H1 (cell line): ENCODE results near the gene TRIOBP. TPM values are rescaled to one million over a fixed set of nuclear protein-coding genes. Genes with fewer than 3 reads are reported as not detected.

ENCODE experiments used
- CTCF ChIA-PET: fragments of 300-600 bp; sonication (Branson Sonifier 250); formaldehyde crosslinking; loops from one replicate; lab custom pipeline; 2021; ENCODE audit not compliant: partially characterized antibody; lab: Charles Lee
- POLR2A ChIA-PET: fragments of 300-600 bp; sonication (Branson Sonifier 250); formaldehyde crosslinking; loops from one replicate; lab custom pipeline; 2021; ENCODE audit warnings: inconsistent platforms; ENCODE audit not compliant: partially characterized antibody; lab: Charles Lee
- DNase-seq, 2 experiments: peaks; one replicate each; pipeline versions ENCODE4 v3.0.0 to v3.0.0-alpha.2; 2010 to 2022; ENCODE audit warnings: low spot score in 2 of 2, low read depth in 1 of 2, mixed read lengths in 1 of 2
- FAIRE-seq: peaks from 2 replicates; lab custom pipeline; 2011; peaks lifted over from hg19 to GRCh38; lab: Jason Lieb, UNC
- H2AFZ ChIP-seq: 2 replicates; pipeline ENCODE4 v1.8.1; 2012; ENCODE audit warnings: low read length, inconsistent platforms
- H2AK5ac ChIP-seq: 2 replicates; pipeline ENCODE4 v1.6.1; 2013; ENCODE audit warnings: low read depth, low read length
- H2BK120ac ChIP-seq: replicated peaks from 2 replicates; pipeline ENCODE3; 2013; ENCODE audit warnings: low read depth, low read length, inconsistent platforms
- H2BK12ac ChIP-seq: 2 replicates; pipeline ENCODE4 v1.6.1; 2013; ENCODE audit warnings: low read depth, low read length
- H2BK15ac ChIP-seq: 2 replicates; pipeline ENCODE4 v1.6.1; 2013; ENCODE audit warnings: low read length
- H2BK20ac ChIP-seq: 2 replicates; pipeline ENCODE4 v1.6.1; 2013; ENCODE audit warnings: low read length
- H2BK5ac ChIP-seq: 2 replicates; pipeline ENCODE4 v1.6.1; 2013; ENCODE audit warnings: low read depth, low read length
- H3K14ac ChIP-seq: 2 replicates; pipeline ENCODE4 v1.6.1; 2013; ENCODE audit warnings: inconsistent platforms; ENCODE audit not compliant: insufficient read length
- H3K18ac ChIP-seq: 2 replicates; pipeline ENCODE4 v1.6.1; 2013; ENCODE audit warnings: low read length; ENCODE audit errors: extremely low read depth
- H3K23ac ChIP-seq: 2 replicates; pipeline ENCODE4 v1.6.1; 2013; ENCODE audit warnings: inconsistent platforms; ENCODE audit not compliant: insufficient read length
- H3K23me2 ChIP-seq: 2 replicates; pipeline ENCODE4 v1.6.1; 2013; ENCODE audit warnings: low read depth, low read length
- H3K27ac ChIP-seq: 2 replicates; pipeline ENCODE4 v1.6.1; 2011; ENCODE audit warnings: low read depth, low read length, inconsistent platforms
- H3K27me3 ChIP-seq, 4 experiments: replicated peaks in 1 of 4; 1 replicate in 1 of 4; 2 replicates in 3 of 4; pipeline versions ENCODE4 v1.6.1 to v1.8.1; 2011 to 2013; ENCODE audit warnings: low read length in 3 of 4, mild to moderate bottlenecking in 3 of 4, inconsistent platforms in 2 of 4, mixed read lengths in 2 of 4, moderate library complexity in 1 of 4; ENCODE audit not compliant: control insufficient read depth in 3 of 4, insufficient read depth in 3 of 4; ENCODE audit errors: extremely low read depth in 1 of 4
- H3K36me3 ChIP-seq, 4 experiments: 2 replicates each; pipeline versions ENCODE4 v1.6.1 to v1.8.1; 2011 to 2013; ENCODE audit warnings: mild to moderate bottlenecking in 4 of 4, low read length in 3 of 4, moderate library complexity in 2 of 4, control low read depth in 1 of 4, inconsistent platforms in 1 of 4; ENCODE audit not compliant: insufficient read depth in 4 of 4, control insufficient read depth in 2 of 4
- H3K4ac ChIP-seq: replicated peaks from 2 replicates; pipeline ENCODE3; 2013; ENCODE audit warnings: low read length, low read depth, mixed read lengths, inconsistent platforms; ENCODE audit not compliant: insufficient read length
- H3K4me1 ChIP-seq, 4 experiments: replicated peaks in 1 of 4; 1 replicate in 1 of 4; 2 replicates in 3 of 4; pipeline versions ENCODE4 v1.6.1 to v1.8.1; 2011 to 2013; ENCODE audit warnings: low read length in 3 of 4, inconsistent platforms in 2 of 4, mixed read lengths in 1 of 4; ENCODE audit not compliant: insufficient read depth in 4 of 4, control insufficient read depth in 3 of 4
- H3K4me2 ChIP-seq, 2 experiments: 2 replicates each; pipeline versions ENCODE4 v1.6.1 to v1.8.1; 2011 to 2013; ENCODE audit warnings: low read depth in 2 of 2, low read length in 2 of 2, control low read depth in 1 of 2, inconsistent platforms in 1 of 2, mild to moderate bottlenecking in 1 of 2; ENCODE audit not compliant: insufficient read depth in 1 of 2
- H3K4me3 ChIP-seq, 4 experiments: fragments of 200-600, 300-600 bp in 1 of 4; sonication (generic), shearing (Covaris generic), sonication (Bioruptor Twin) in 1 of 4; 2 replicates each; pipeline versions ENCODE4 v1.5.1 to v1.8.1; 2011 to 2016; ENCODE audit warnings: low read length in 4 of 4, low read depth in 3 of 4, control low read depth in 2 of 4, inconsistent platforms in 2 of 4, mild to moderate bottlenecking in 2 of 4, mixed read lengths in 1 of 4, moderate library complexity in 1 of 4; ENCODE audit not compliant: insufficient read depth in 2 of 4; ENCODE audit errors: extremely low read depth in 1 of 4
- H3K56ac ChIP-seq: replicated peaks from 2 replicates; pipeline ENCODE3; 2013; ENCODE audit warnings: low read depth, mild to moderate bottlenecking, mixed read lengths, low read length, inconsistent platforms; ENCODE audit not compliant: insufficient read length
- H3K79me1 ChIP-seq: 2 replicates; pipeline ENCODE4 v1.6.1; 2013; ENCODE audit warnings: low read depth, low read length, control low read depth
- H3K79me2 ChIP-seq, 2 experiments: 2 replicates each; pipeline versions ENCODE4 v1.6.1 to v1.8.1; 2012 to 2013; ENCODE audit warnings: low read length in 2 of 2, mild to moderate bottlenecking in 2 of 2, inconsistent platforms in 1 of 2; ENCODE audit not compliant: insufficient read depth in 2 of 2, control insufficient read depth in 1 of 2
- H3K9ac ChIP-seq, 4 experiments: replicated peaks in 1 of 4; 1 replicate in 1 of 4; 2 replicates in 3 of 4; pipeline versions ENCODE4 v1.6.1 to v1.8.1; 2011 to 2013; ENCODE audit warnings: low read depth in 3 of 4, low read length in 3 of 4, control low read depth in 2 of 4, mild to moderate bottlenecking in 2 of 4, moderate library complexity in 2 of 4, inconsistent platforms in 1 of 4; ENCODE audit errors: extremely low read depth in 1 of 4
- H3K9me3 ChIP-seq, 2 experiments: 2 replicates each; pipeline versions ENCODE4 v1.6.1 to v1.8.1; 2012 to 2013; ENCODE audit warnings: mild to moderate bottlenecking in 2 of 2, moderate library complexity in 2 of 2, control low read depth in 1 of 2, inconsistent platforms in 1 of 2, low read depth in 1 of 2, low read length in 1 of 2, mixed read lengths in 1 of 2; ENCODE audit not compliant: insufficient read depth in 2 of 2
- H4K20me1 ChIP-seq, 2 experiments: replicated peaks in 1 of 2; 2 replicates each; pipeline versions ENCODE3 to v1.8.1; 2011 to 2013; ENCODE audit warnings: inconsistent platforms in 2 of 2, low read length in 2 of 2, mild to moderate bottlenecking in 1 of 2; ENCODE audit not compliant: insufficient read depth in 2 of 2, control insufficient read depth in 1 of 2
- H4K5ac ChIP-seq: 2 replicates; pipeline ENCODE4 v1.6.1; 2013; ENCODE audit warnings: low read length, low read depth, mixed read lengths, inconsistent platforms; ENCODE audit not compliant: insufficient read length
- H4K8ac ChIP-seq: 2 replicates; pipeline ENCODE4 v1.8.0; 2013; ENCODE audit warnings: mild to moderate bottlenecking, moderate library complexity, low read length, inconsistent platforms; ENCODE audit not compliant: insufficient read depth; ENCODE audit errors: extremely low read depth
- H4K91ac ChIP-seq: replicated peaks from 2 replicates; pipeline ENCODE3; 2013; ENCODE audit warnings: low read length, mixed read lengths, inconsistent platforms; ENCODE audit not compliant: insufficient read length
- ASH2L ChIP-seq: fragments of 200-600, 300-600 bp; sonication (generic); IDR thresholded peaks from one replicate; pipeline ENCODE4 v1.7.1; 2017; ENCODE audit warnings: low read length
- GABPA ChIP-seq: IDR thresholded peaks from 2 replicates; pipeline ENCODE4 v1.6.1; 2011; ENCODE audit warnings: mild to moderate bottlenecking, low read length, moderate library complexity, borderline replicate concordance; ENCODE audit not compliant: insufficient read depth
- PHF8 ChIP-seq: fragments of 200-600 bp; sonication (generic); conservative IDR thresholded peaks from 2 replicates; pipeline ENCODE4 v1.7.1; 2012; ENCODE audit warnings: low read depth, mild to moderate bottlenecking, inconsistent platforms, low read length, moderate library complexity
- RFX5 ChIP-seq: IDR thresholded peaks from 2 replicates; pipeline ENCODE4 v1.6.1; 2011; ENCODE audit warnings: low read depth, low read length, improper control_type of control experiment, borderline replicate concordance
- SRF ChIP-seq: IDR thresholded peaks from 2 replicates; pipeline ENCODE4 v1.6.1; 2011; ENCODE audit warnings: mild to moderate bottlenecking, low read depth, low read length, moderate library complexity
- WGBS, 2 experiments: shearing (Covaris generic) in 1 of 2; methylation state at CpG; one replicate each; pipeline versions ENCODE4 v1.1.6 to v1.1.7; 2013 to 2015; ENCODE audit warnings: low lambda C conversion rate in 2 of 2, mixed read lengths in 2 of 2, inconsistent platforms in 1 of 2, low coverage in 1 of 2, missing lambda C conversion rate in 1 of 2; ENCODE audit not compliant: insufficient replicate concordance in 2 of 2, insufficient coverage in 1 of 2, insufficient read length in 1 of 2; ENCODE audit errors: extremely low coverage in 1 of 2, missing lambda C conversion rate in 1 of 2; 5-methylcytosine and 5-hydroxymethylcytosine counted together
- polyA plus RNA-seq, 7 experiments: library from polyadenylated mRNA; depleted of rRNA in 3 of 7; stranded (reverse) in 5 of 7; unstranded in 2 of 7; fragments of >200 nt in 5 of 7; fragments of 200-250 nt in 2 of 7; gene quantifications; 1 replicate in 5 of 7; 2 replicates in 1 of 7; 4 replicates in 1 of 7; pipeline versions ENCODE4 v1.2.1 to v1.2.3, GENCODE V29; 2011 to 2013; ENCODE audit warnings: missing spikeins in 2 of 7, mixed read lengths in 2 of 7
- total RNA-seq: library from RNA; stranded (reverse); fragmentation: NEBNext Ultra II Directional; extraction: Animal tissue kit (Norgen Biotek cat#: 25700); gene quantifications from 2 replicates; pipeline ENCODE4 v1.2.1, GENCODE V29; 2021
- TF ChIP-seq, protein P1 (sequence below): IDR thresholded peaks from 2 replicates; pipeline ENCODE4 v1.6.1; 2011; ENCODE audit warnings: low read length, improper control_type of control experiment

TRIOBP gene
- total and polyA plus RNA-seq, 2 of the 8 experiments (the other 6 are each of a cell fraction or from before 2014, with no cell fraction given), result 18.2 to 27.3 TPM

DNA sequence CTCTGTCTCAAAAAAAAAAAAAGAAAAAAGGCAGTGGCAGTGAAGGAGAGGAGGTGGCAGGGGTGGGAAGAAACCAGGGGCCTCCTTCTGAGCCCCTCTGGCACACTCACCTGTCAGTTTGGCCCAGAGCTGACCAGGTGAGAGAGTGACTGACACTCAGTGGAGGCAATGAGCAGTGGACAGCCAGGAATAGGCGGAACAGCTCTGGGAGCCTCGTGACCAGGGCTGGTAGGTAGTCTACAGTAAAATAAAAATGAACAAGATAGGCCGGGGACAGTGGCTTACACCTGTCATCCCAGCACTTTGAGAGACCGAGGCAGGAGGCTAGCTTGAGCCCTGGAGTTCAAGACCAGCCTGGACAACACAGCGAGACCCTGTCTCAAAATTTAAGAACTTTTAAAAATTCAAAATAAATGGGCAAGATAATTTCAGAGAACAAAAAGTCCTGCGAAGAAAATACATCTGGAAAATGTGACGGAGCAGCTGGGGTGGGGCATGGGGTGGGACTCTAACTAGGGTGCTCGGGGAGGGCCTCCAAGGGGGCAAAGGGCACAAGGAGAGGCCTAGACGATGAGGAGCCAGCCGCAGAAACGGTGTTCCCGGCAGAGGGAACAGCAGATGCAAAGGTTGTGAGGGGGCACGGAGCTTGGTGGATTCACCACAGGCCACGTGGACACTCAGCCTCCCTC is 42.1 kb upstream of the TRIOBP start:
- no peak overlapping the region for H4K5ac ChIP-seq
- 95% methylated on average over 9 of the region's 14 CpGs; no CpG with 5 or more reads in 1 of the 2 experiments for WGBS, 2 experiments
- H3K18ac ChIP-seq, result no peak overlapping the region

More for the DNA sequence above, 42.1 kb upstream of the TRIOBP start:
- H3K23me2 ChIP-seq, result peaks cover 11% of the 10 kb centered on the region
- no peak overlapping the region for H3K14ac ChIP-seq
- H3K56ac ChIP-seq, result no peak overlapping the region
- no peak overlapping the region for H4K8ac ChIP-seq
- H3K4ac ChIP-seq, result no peak overlapping the region
- peaks cover 0 to 12% (median 5%) of the 10 kb centered on the region in 4 experiments; a peak in 5 of 7 replicates for H3K4me1 ChIP-seq
- no peaks in the 10 kb centered on the region for H3K9me3 ChIP-seq
- H3K23ac ChIP-seq, result no peak overlapping the region
- H2BK20ac ChIP-seq, result no peak overlapping the region
- H3K9ac ChIP-seq, result no peak overlapping the region
- no peak overlapping the region for H2BK12ac ChIP-seq
- H3K79me1 ChIP-seq, result peaks cover 5% of the 10 kb centered on the region
- ChIA-PET POLR2A (interaction anchor here (1.8 to 2.0 kb wide), 3 partner anchors 9 to 45 kb away, joined by 4 to 9 read pairs (median 8); no protein-coding TSS in a partner anchor), CTCF (interaction anchor here (0.7 to 5.1 kb wide), 3 partner anchors 10 to 880 kb away, joined by 3 to 40 read pairs (median 3); no protein-coding TSS in a partner anchor)
- no peak overlapping the region for H2BK5ac ChIP-seq
- no peak overlapping the region for H3K4me2 ChIP-seq
- H2BK120ac ChIP-seq, result no peak overlapping the region
- H2BK15ac ChIP-seq, result no peak overlapping the region
- DNase-seq (no peak), FAIRE-seq (no peak)
- peaks cover 3 to 4% of the 10 kb centered on the region in 2 experiments for H4K20me1 ChIP-seq
- H3K27ac ChIP-seq, result no peak overlapping the region
- no peak overlapping the region for H2AFZ ChIP-seq
- H2AK5ac ChIP-seq, result no peak overlapping the region
- peaks cover 5 to 7% of the 10 kb centered on the region in 2 experiments; a peak in 3 of 4 replicates for H3K79me2 ChIP-seq
- no peak overlapping the region for H4K91ac ChIP-seq
- H3K4me3 ChIP-seq, result no peak overlapping the region
- no peaks in the 10 kb centered on the region for H3K27me3 ChIP-seq
- TF ChIP-seq RFX5, result no peak
- no peak for TF ChIP-seq PHF8
- TF ChIP-seq, protein P1, sequence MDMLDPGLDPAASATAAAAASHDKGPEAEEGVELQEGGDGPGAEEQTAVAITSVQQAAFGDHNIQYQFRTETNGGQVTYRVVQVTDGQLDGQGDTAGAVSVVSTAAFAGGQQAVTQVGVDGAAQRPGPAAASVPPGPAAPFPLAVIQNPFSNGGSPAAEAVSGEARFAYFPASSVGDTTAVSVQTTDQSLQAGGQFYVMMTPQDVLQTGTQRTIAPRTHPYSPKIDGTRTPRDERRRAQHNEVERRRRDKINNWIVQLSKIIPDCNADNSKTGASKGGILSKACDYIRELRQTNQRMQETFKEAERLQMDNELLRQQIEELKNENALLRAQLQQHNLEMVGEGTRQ, result no peak
- no peak for TF ChIP-seq GABPA
- no peak for TF ChIP-seq ASH2L
- no peak for TF ChIP-seq SRF
- TF ChIP-seq, all 59 proteins: peak for 0
- H3K36me3 ChIP-seq, result peaks cover 3 to 26% (median 16%) of the 10 kb centered on the region in 4 experiments; a peak in 7 of 8 replicates
